RKO (cell line): ENCODE results near the gene TMEM145.
A peak's percentile ranks its signal among the peaks of the same experiment; 100 is the strongest.
"Not testable (repeated sequence)": the region's sequence is repeated elsewhere in the genome, so short reads cannot be mapped to it uniquely, and the experiment has no call there.

Experiments
- DNase-seq: peaks from one replicate; pipeline ENCODE4 v3.0.0-alpha.2; 2016; ENCODE audit warnings: low spot score

TMEM145 gene

GRCh38 chr19:42313096-42313839 lies at the start of gene TMEM145:
Gene TMEM145 (plus strand): TSS chr19:42313309. CDS start chr19:42313377, 68 bp downstream.
- DNase-seq, result peak; percentile 74

DNA sequence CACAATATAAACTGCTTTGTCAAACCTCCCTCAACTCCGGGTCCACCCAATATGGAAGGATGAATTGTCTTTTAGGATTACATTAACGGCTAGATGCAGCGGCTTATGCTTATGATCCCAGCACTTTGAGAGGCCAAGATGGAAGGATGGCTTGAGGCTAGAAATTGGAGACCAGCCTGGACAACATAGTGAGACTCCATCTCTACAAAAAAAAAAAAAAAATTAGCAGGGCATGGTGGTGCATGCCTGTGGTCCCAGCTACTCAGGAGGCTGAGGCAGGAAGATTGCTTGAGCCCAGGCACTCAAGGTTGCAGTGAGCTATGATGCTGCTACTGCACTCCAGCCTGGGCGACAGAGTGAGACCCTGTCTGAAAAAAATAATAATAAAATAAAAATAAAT lies 47.0 kb upstream of the TMEM145 start:
- not testable (repeated sequence) for DNase-seq

GRCh38 chr19:42266928-42267603 lies 46.0 kb upstream of the TMEM145 start:
- DNase-seq, result not testable (repeated sequence)

DNA sequence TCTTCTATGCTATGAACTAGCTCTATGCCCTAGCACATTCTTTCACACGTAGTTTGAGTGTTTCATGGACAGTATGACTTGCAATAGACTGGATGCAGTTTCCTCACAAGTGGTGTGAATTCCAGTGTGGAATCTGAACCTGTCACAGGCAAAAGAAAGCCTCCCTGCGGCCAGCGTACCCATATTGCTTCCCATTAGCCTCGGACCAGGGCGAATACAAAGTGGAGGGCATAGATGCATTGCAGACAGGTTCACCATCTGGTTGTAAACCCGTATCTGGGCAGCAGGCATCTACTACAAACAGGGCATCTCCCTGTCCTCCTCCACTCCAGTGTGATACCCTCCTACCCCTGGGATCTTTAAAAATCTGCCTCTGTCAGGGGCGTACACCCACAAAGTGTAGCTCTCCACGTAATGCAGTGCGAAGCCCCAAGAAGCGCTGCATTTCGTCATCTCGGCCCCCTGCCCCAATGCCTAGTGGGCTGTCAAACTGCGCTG lies 45.4 kb upstream of the TMEM145 start:
- no peak for DNase-seq

- peak; percentile 99 for DNase-seq
These were observed 44.9 kb upstream of the TMEM145 start for GRCh38 chr19:42268142-42268703.

- DNase-seq, result peak; percentile 100
These were observed 44.2 kb upstream of the TMEM145 start, which contains the start of gene CIC for GRCh38 chr19:42268704-42269477. Gene CIC (plus strand): TSS chr19:42269252. CDS start chr19:42271784, 2,532 bp downstream.

GRCh38 chr19:42269478-42270345 lies 43.4 kb upstream of the TMEM145 start:
- DNase-seq, result peak; percentile 19

DNA sequence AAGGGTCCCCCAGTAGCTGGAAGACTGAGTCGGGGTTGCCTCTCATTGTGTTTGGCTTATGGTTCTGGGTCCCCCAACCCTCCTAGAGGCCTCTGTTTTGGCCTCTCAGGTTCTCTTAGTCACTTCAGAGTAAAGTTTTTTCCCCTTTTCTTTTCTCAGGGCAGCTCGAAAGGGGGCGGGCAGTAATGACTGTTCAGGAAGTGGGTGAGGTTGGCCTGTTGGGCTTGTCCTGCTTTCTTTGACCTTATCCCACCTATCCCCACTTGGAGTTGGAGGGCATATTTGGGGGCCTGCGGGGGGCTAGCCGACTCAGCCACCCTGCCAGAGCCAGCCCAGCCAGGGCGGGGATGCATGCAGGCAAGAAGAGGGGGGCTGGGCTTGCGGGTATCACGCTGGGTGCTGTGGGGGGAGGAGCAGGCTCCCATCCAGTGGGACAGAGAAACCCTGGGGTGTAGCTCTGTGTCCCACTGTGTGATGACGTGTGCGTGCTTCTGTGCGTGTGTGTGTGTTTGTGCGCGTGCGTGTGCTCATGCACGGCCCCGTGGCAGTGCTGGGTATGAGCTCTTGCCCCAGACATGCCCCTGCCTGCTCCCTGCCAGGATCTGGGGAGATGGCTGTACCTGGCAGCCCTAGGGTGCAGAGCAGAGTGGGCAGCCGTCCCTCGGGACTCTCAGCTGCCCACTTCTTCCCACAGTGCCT lies 42.6 kb upstream of the TMEM145 start:
- DNase-seq, result peak; percentile 88

DNA sequence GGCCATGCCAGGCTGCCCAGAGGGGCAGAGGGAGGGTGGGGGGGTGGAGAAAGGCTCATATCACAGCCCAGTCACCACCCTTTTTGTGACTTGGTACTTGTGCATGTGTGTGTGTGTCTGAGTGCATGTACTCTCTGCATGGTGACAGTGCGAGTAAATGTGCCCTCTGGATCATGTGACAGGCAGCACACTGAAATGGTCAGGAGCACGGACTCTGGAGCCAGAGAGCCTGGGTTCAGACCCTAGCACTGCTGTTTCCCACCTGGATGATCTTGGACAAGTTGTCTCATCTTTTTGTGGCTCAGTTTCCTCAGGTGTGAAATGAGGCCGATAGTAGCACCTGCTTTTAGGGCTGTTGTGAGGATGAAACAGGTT lies 42.1 kb upstream of the TMEM145 start:
- no peak for DNase-seq

GRCh38 chr19:42271861-42272534 lies 41.1 kb upstream of the TMEM145 start:
- no peak for DNase-seq

- DNase-seq, result no peak
These were observed 40.6 kb upstream of the TMEM145 start for GRCh38 chr19:42272535-42272897.

DNA sequence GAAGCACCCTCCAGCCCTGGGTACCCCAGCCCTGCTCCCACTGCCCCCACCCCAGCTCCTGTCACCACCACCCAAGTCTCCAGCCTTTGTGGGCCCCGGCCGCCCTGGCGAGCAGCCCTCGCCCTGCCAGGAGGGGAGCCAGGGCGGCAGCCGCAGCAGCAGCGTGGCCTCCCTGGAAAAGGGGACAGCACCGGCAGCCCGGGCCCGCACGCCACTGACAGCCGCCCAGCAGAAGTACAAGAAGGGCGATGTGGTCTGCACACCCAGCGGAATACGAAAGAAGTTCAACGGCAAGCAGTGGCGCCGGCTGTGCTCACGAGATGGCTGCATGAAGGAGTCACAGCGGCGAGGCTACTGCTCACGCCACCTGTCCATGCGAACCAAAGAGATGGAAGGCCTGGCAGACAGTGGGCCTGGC lies 40.1 kb upstream of the TMEM145 start:
- no peak for DNase-seq

GRCh38 chr19:42273407-42274064 lies 39.6 kb upstream of the TMEM145 start:
- no peak for DNase-seq

- no peak for DNase-seq
These were observed 38.9 kb upstream of the TMEM145 start for GRCh38 chr19:42274065-42274682.

DNA sequence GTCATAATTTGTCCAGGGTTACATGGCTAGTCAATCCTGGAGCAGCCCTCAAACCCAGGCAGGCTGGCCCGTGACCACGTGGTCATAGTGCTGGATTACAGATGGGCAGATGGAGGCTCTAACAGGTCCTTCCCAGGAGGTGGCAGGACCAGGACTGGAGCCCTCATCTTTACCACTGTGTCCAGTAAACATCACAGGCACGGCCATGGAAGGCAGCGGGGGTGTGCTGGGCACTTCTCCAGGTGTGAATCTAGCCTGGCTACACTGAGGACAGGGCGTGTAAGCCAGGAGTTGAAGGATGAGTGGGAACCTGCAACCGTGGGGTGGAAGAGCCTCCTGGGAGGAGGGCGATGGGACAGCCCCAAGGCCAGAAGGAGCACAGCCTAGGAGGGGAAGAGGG lies 38.0 kb upstream of the TMEM145 start:
- no peak for DNase-seq

DNA sequence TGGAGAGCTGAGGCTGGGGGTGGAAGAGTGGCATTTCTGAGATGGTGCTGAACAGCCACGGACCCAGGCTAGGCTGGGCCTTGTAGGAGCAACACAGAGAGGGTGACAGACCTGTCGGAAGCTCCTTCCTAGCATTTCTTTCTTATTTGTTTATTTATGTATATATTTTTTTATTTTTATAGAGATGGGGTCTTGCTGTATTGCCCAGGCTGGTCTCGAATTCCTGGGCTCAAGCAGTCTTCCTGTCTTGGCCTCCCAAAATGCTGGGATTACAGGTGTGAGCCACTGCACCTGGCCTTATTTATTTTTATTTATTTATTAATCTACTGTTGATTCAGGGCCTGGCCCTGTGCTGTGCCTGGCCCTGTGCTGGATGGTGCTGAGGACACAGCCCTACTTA lies 37.6 kb upstream of the TMEM145 start:
- DNase-seq, result no peak

DNA sequence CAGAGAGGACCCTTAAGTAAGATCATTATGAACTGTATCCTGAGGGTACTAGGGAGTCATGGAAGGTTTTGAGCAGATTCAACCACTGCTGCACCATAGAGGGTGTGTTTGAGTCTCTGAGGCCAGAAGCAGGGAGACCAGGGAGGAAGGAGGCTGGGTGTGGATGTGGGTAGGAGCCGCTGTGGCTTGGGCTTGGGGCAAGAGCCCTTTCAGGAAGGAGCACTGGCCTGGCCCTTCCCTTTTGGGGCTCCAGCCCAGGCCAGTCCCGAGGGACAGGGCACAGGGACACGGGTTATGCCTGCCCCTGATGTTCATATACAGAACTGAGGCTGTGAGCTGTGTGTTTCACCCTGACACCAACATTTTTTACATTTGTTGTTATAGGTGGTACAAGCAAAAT lies 36.8 kb upstream of the TMEM145 start:
- DNase-seq, result no peak

DNA sequence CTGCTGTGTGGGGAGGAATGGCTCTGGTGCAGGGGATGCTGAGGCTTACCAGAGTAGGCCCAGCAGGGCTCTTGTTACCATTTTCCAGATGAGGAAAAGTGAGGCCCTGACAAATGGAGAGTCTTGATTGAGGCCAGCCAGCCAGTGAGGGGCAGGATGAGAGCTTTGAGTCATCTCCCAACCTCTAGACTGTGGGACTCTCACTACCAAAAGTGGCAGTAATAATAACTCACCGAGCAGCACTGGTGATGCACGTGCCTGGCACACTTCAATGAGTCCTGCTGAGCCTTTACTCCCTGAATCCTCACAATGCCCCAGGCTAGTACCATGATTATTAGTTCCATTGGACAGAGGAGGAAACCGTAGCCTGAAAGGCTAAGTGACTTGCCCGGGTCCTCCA lies 36.3 kb upstream of the TMEM145 start:
- peak; percentile 29 for DNase-seq

GRCh38 chr19:42277821-42278451 lies 35.2 kb upstream of the TMEM145 start:
- no peak for DNase-seq
